ENCODE results near the gene USP27X. TPM values are rescaled to one million over a fixed set of nuclear protein-coding genes. Genes with fewer than 3 reads are reported as not detected.

The USP27X gene
- total RNA-seq, 1 donor from 2014 or later = 2.7 TPM

Other genes with a start within 250 kb of the USP27X start
- gene PAGE1, start 183.5 kb upstream of the USP27X start, total RNA-seq = not detected in 2 replicates
- gene PAGE4, start 50.2 kb upstream of the USP27X start, total RNA-seq = not detected in 2 replicates
- gene CLCN5, start 43.1 kb downstream of the USP27X start, total RNA-seq = 14.4 and 16.7 TPM in 2 replicates

Data from astrocyte (in vitro differentiated cells and primary cell).